Activated T-cell treated with anti-CD3 and anti-CD28 coated beads for 24 hours (primary cell): ENCODE data around the gene TTLL10.
A peak's percentile ranks its signal among the peaks of the same experiment; 100 is the strongest.
"Not testable (repeated sequence)": the region's sequence is repeated elsewhere in the genome, so short reads cannot be mapped to it uniquely, and the experiment has no call there.

Source experiments
- DNase-seq: peaks from one replicate; pipeline ENCODE4 v3.0.0-alpha.2; 2020; ENCODE audit warnings: low read depth

TTLL10 gene

DNA sequence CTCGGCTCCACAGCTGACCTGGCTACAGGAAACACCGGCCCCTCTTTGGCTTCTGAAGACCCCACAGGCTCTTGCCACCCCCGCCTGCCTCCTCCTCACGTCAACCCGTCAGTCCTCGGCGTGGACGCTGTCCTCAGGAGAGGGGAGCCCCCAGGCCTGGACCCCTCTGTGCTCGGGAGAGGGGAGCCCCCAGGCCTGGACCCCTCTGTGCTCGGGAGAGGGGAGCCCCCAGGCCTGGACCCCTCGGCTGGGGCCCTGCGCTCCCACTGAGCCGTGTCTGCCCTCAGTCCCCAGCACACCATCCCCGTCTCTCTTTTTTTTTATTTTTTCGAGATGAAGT is 31.8 kb upstream of the TTLL10 start:
- DNase-seq, result no peak

DNA sequence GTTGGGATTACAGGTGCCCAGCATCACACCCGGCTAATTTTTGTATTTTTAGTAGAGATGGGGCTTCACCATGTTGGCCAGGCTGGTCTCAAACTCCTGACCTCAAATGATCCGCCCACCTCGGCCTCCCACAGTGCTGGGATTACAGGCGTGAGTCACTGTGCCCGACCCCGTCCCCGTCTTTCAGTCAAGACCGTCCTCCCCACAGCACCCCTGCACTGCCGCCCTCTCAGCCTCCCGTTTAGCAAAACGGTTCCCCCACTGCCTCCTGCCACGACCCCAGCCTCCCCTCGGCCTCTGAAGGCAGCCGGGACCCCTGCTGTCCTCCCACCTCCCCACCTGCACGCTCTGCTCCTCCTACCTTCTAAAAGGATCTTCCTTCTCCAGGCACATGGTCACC is 31.3 kb upstream of the TTLL10 start:
- not testable (repeated sequence) for DNase-seq

DNA sequence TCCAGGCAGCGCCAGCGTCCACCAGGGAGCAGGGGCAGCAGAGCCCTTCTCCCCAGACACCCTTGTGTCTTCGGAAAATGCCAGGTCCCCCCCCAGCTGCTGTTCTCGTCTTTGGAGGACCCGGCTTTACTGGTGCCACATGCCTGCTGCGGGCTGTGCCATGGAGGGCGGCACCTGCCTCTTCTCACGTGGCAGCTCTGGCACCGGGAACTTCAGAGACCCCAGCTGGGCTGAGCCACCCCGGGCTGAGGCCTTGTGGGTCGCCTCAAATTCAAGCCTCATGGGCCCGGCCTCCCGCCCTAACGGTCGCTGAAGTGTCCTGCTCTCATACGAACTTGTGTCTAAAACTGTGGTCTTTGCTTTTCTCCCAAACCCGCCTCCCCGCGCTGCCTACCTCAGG is 30.8 kb upstream of the TTLL10 start:
- no peak for DNase-seq

DNA sequence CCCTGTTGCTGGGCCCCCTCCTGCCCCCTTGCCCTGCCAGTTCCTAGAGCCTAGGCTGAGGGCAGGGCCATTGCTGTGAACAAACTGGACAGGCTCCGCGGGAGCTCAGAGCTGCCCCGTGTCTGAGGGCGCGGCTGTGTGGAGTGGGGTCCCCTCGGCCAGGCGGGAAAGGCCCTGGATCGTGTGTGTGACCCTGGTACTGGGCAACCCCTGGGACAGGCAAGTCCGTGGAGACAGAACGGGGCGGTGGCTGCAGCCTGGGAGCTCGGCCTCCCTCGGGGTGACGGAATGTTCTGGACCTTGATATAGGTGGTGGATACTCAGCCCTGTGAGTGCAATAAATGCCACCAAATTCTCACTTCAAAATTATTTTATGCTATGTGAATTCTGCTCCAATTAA is 30.0 kb upstream of the TTLL10 start:
- DNase-seq, result no peak

DNA sequence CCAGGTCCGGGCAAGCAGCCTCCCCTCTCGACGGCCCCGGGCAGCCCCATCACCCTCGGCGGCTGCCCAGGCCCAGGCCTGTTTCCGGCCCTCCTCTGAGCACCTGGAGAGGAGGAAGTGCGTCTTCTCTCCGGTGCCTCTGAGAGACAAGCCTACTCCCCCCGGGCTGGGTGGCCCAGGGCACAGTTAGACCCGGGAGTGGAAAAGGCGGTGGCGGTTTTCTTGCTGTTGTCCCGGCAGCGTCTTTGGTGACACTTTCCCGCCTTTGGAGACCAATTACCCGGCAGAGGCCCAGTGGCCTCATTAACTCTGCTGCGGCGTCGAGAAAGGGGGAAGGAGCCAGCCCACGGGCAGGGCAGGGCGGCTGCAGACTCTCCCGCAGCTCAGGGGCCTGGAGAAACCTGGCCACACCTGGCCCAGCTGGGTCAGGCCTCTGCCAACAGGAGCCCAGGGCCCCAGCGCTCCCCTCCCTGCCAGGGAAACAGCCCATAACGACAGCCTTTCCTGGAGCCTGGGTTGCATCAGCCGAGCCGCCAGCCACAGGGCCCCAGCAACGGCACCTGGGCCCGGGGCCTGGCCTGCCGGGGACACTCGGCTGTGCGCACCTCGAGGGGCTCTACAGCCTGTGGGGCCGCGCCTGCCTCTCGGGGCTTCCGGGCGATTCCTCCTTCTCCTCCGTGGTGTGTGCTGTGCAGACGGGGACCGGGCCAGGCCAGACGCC is 29.4 kb upstream of the TTLL10 start:
- DNase-seq, result peak; percentile 36

DNA sequence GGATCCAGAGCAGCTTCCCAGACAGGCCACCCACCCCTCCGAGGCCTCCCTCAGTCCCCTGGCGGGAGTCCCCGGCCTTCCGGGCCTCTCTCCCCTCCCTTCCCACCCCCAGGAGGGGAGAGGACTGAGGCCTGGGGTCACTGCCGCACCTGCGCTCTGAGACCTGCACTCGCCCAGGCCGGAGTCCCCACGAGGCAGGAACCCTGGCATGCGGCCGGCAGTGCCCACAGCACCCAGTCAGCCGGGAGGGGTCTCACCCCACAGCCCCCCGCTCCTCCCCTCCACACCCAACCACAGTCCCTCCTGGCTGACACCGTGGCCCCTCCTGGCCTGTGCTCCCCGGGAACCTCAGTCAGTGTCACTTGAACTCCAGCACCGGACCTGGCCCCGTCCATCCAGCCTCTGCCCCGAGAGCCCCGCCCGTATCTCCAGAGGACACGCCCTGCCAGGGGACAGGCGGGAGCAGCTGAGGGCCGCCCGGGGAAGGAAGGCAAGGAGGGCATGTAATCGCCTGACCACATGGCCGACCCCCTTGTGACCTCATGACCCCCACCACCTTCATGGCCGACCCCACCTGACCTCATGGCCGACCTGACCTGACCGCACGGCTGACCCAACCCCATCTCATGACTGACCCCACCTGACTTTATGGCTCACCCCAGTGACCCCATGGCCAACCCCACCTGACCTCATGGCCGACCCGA is 28.7 kb upstream of the TTLL10 start:
- DNase-seq, result no peak

DNA sequence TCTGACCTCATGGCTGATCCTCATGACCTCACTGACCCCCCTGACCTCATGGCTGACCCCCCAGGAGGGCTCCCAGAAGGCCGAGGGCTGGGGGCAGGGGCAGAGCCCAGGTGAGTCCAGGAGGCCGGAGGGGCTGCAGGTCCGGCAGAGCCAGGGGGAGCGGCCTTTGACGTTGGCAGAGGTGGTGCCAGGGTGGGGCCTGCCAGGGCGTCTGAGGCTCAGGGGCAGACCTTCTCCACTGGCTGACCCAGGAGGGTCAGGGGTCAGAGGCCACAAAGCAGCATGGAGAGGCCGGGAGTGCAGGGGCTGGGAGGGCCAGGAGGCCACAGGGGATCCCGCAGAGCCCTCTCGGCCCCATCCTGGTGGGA is 28.1 kb upstream of the TTLL10 start:
- no peak for DNase-seq

DNA sequence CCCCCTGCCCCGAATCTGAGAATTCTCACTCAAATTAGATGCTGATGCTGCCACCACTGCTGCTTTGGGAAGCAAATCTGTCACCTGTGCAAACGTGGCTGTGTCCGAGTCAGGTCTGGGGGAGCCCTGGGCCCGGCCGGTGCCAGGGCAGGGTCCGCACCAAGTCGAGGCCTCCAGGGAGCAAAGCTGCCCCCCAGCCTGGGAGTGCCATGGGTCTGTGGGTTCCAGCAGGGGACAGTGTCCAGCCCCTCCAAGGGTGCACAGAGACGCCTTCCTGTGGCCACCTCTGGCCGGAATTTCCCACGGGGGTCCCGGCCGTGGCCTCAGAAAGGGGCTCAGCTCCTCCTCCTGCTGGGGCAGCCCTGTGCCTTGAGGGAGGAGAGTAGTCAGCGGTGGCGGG is 27.7 kb upstream of the TTLL10 start:
- no peak for DNase-seq

DNA sequence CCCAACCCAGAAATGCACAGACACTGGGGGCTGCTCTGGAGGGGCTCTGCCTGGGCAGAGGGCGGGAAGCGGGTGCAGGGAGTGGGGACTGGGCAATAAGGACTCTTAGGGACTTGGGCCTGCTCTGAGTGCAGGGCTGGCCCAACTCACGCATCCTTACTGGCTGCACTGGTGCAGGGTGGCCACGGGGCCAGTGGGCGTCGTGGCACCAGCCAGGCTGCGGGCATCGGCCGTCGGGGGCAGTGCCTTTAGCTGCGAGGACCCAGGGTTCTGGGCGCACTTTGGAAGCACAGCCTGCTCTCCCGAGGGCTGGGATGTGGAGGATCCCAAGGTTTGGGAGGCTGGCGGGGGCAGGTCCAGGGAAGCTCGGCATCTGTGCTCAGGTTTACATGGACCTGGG is 27.1 kb upstream of the TTLL10 start:
- DNase-seq, result no peak

DNA sequence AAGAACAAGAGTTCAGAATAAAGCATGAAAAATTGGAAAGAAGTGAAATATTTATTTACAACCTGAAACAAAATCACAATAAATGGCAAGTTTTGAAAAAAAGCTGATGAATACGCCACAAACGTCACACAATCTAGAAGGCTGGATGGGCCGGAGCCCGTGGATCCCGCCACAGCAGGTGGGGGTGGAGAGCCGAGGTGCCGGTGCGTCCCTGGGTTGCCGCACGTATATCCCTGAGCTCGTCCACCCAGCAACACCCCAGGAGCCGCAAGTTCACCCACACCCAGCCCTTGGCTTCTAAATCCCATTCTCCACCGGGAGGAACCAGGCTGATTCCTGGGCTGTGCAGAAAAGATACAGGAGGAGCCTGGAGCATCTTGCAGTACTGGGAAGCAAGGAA is 25.6 kb upstream of the TTLL10 start:
- DNase-seq, result no peak

DNA sequence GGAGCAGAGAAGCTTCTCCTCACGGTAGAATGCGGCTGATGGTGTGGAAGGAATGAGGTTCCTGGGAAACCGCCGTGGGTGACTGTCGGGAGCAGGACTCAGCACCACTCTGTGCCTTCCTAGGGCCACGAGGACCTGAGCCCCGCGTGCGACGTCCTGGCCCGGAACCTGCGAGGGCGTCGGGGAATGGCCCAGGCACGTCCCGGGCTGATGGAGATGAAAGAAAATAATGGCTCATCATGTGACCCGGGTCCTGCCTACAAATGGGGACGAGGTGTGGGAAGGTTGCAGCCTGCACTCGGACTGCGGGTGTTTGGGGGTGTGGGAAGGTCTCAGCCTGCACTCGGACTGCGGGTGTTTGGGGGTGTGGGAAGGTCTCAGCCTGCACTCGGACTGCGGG is 25.1 kb upstream of the TTLL10 start:
- no peak for DNase-seq

DNA sequence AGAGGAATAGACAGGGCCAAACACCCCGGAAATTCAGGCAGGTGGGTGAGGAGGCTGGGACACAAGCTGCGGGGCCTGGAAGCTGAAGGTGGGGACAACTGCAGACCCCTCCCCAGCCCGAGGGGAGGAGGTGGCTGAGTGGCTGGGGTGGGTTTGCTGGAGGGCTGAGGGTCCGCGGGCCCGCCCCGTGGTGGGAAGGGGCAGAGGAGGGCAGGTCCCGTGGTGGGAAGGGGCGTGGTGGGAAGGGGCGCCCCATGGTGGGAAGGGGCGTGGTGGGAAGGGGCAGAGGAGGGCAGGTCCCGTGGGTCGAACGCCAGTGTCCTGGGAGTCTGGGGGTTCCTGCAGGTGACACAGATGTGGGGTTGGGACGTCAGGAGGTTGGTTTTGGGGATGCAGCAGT is 24.3 kb upstream of the TTLL10 start:
- no peak for DNase-seq

DNA sequence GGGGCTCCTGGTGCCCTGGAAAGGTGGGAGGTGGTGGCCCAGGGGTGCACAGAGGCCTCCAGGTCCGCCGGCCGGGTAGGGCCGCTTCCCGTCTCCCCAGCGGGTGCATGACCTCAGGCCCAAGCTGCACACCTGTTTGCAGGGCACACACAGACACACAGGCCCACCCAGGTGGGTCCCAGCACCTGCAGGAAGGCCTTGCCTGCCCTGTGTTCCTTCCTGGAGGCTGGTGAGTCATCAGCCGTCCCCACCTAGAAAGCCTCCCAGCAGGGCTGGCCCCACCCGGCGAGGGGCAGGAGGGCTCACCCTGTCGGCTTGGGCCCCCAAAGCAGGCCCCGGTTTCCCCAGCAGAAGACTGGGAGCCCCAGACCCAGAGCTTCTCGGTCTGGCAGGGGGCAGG is 23.6 kb upstream of the TTLL10 start:
- DNase-seq, result no peak

DNA sequence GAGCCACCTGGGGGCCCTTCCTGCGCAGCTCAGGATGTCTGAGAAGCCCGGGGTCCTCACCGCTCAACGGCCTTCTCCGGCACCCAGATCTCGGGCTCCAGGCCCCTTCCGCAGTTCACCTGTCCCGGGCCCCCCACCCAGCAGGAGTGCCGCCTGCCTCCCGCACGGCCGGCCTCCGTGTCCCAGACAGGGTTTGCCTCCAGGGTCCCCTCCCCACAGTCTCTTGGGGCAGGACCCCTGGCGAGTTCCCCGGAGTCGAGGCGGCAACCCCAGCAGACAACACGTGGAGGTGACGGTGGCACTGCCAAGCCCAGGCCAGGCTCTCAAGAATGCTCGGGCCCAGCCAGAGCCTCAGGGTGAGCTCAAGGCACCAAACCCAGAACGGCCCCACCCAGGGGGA is 22.4 kb upstream of the TTLL10 start:
- DNase-seq, result no peak

DNA sequence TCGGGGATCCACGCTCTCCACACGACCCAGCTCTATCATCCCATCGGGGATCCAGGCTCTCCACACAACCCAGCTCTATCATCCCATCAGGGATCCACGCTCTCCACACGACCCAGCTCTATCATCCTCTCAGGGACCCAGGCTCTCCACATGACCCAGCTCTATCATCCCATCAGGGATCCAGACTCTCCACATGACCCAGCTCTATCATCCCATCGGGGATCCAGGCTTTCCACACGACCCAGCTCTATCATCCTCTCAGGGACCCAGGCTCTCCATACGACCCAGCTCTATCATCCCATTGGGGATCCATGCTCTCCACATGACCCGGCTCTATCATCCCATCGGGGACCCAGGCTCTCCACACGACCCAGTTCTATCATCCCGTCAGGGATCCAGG is 21.2 kb upstream of the TTLL10 start:
- DNase-seq, result not testable (repeated sequence)

DNA sequence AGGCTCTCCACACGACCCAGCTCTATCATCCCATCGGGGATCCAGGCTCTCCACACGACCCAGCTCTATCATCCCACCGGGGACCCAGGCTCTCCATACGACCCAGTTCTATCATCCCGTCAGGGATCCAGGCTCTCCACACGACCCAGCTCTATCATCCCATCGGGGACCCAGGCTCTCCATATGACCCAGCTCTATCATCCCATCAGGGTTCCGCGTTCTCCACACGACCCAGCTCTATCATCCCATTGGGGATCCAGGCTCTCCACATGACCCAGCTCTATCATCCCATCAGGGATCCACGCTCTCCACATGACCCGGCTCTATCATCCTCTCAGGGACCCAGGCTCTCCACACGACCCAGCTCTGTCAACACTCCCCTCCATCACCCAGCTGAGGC is 20.5 kb upstream of the TTLL10 start:
- DNase-seq, result not testable (repeated sequence)

DNA sequence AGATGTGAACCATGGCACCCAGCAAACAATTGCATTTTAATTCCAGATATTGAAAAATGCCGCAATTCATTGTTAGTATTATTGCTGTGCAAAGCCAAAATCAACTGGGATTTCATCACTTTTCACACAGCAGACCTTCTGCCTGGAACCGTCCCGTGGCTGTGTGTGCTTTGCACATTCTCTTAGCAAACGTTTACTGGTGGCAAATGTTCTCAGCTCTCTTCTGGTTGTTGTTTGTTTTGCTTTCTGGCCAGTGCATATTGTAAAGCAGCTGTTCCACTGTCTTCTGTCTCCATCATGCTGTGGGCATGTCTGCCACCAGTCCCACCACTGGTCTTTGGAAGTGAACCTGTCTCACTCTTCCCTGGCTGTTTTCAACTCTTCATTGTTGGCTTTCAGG is 19.8 kb upstream of the TTLL10 start:
- no peak for DNase-seq

DNA sequence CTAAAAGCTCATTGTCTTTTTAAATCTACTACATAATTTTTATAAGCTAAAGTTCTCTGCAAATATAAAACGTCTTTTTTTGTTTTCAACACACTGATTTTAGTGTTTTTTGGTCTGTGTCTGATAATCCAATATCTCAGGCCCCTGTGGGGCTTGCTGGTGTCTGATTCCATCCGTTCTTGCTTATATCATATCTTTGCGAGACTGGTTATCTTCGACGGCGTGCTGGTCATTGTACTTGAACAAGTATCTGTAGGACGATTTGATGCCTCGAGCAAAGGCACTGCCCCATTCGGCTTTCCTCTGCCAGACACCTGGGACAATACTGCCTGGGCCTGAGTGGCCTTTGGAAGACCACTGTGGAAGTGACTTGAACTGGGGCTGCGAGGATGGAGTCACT is 18.4 kb upstream of the TTLL10 start:
- no peak for DNase-seq

DNA sequence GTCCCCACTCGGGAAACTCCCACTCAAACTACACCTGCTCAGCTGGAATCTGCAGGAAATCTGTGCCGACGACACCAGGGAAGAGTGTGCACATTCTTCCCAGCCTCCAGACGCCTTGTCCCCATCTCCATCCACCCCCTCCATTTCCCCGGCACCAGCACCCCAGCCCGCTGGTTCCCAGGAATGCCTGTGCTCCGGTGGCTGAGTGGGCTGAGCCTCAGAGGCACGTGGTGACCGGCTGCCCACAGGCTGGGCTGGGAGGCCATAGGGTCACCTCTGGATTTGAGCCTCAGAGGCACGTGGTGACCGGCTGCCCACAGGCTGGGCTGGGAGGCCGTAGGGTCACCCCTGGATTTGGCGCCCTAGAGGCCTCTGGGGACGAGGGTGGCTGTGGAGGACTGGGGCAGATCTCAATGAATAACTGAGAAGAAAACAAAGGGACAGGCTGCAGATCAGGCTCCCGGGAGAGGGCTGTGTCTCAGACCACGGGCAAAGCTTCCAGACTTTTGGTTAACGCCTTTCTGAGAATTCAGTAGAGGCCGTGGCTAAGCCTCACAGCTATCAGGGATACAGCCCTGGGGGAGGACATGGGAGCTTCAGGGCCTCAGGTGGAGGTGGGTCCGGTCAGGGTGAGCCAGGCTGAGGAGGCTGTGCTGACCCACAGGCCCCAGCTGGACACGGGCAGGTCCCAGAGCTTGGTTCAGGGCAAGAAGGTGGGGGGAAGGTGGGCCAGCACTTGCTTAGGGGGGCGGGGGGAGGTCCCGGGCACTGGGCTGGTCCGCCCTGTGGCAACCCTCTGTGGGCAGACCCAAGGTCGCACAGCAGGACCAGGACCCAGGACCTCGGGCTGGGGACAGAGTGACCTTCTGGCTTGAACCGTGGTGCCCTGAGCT is 17.3 kb upstream of the TTLL10 start:
- no peak for DNase-seq

DNA sequence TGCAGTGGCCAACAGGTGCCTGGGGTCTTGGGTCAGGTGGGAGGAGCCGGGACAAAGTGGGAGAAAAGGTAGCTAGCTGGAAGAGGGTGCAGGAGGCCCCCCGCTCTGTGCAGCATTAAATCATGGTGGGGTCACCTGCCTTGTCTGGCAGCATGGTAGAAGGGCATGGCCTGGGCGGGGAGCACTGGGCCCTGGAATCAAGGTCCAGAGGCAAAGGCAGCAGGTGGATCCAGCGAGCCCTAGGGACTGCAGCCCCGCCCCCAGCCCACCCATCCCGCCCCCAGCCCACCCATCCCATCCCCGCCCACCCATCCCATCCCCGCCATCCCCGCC is 16.7 kb upstream of the TTLL10 start:
- no peak for DNase-seq

DNA sequence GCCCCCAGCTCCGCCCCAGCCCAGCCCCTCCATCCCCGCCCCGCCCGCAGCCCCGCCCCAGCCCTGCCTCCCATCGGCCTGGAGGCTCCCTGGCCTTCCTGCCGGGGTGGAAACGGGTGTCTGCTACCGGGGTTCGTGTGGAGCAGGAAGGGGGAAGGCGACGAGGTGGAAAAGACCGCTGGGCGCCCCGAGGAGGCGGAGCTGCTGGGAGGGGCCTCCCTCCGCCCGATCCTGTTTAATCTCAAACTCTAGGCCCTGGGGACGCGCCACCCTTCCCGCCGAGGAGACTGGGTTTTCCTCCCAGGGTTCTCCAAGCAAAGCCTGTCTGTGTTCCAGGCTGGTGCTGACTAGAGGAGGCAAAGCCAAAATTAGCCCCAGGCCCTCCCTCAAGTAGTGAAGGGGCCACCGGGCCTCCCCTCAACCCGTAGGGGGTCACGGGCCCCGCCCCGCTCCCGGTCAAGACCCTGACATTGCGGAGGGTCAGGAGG is 16.2 kb upstream of the TTLL10 start:
- DNase-seq, result peak; percentile 60

DNA sequence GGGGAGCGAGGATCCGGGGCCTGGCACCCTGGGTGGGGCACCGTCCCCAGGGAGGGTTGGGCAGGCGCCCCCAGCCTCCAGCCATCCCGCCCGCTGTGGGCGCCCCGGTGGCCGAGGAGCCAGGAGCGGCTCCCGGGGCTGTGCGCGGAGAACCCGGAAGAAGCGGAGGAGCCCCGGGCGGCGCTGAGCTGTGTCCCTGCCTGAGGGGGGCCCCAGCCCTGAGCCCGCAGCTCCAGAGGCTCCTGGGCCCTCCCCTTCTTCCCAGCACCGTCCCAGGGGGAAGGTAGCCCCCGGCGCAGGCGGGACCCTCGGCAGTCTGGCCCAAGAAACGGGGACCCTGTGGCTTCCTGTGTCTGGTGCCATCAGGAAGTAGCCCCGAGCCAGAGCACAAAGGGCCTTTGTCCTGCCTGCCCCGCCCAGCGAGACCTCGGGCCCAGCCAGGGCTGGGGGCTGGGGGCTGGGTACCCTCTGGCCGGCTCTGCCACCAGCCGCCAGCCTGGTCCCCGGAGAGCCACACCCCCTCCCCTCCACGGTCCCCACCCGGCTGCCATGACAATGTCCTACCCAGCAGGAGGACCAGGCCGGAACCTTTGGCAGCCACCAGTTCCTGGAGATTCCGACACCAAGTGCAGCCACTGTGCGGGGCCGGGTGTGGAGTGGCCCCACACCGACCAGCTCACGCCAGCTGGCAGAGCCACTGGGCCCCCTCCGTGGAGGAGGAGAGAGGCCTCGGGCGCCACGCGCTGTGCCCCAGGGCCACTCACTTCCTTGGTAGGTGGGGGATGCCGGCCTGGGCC is 15.6 kb upstream of the TTLL10 start:
- DNase-seq, result no peak
